ENCODE results near the gene CNGA2. TPM values are rescaled to one million over a fixed set of nuclear protein-coding genes. Genes with fewer than 3 reads are reported as not detected.

Gene CNGA2
- total RNA-seq, 2 experiments from 2014 or later = not detected

DNA sequence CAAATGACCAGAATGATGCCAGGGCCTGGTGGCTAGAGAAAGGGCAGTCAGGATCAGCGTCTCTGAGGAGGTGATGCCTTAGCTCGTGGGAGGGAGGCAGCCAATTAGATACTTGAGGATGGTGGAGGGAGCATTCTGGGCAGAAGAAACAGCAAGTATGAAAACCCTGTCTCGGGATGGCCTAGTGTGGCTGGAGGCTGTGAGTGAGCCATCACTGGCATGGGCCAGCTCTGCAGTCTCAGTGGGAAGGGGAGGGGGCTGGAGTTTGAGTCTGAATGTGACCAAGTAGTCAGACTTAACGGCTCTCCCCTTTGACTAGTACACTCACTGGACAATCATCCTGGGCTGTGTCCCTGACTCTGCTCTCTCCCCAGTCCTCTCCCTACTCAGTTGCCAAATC is 7.1 kb downstream of the CNGA2 start:
- ChIA-PET POLR2A (no interaction called here), CTCF (no interaction called here)
- Histone ChIP-seq H3K4me1 (ENCODE audit: insufficient read depth, low read length) (no peaks in the 10 kb centered on the region), H3K36me3 (ENCODE audit: insufficient read depth, low read length) (no peaks in the 10 kb centered on the region), H3K27me3 (ENCODE audit: control insufficient read depth in 1 of 2, insufficient read depth in 2 of 2, low read length in 2 of 2) (no peaks in the 10 kb centered on the region), H3K27ac (ENCODE audit: low read depth in 1 of 2, low read length in 2 of 2) (no peak overlapping the region), H3K4me3 (ENCODE audit: low read length) (no peak overlapping the region), H3K9me3 (ENCODE audit: control insufficient read depth in 1 of 2, insufficient read depth in 1 of 2, low read length in 2 of 2) (no peaks in the 10 kb centered on the region)
- Mint-ChIP-seq H3K27me3 (peaks cover 3% of the 10 kb centered on the region), H3K4me3 (no peak overlapping the region), H3K4me1 (ENCODE audit: low read depth) (no peaks in the 10 kb centered on the region), H3K9me3 (no peaks in the 10 kb centered on the region), H3K36me3 (ENCODE audit: low read depth) (no peaks in the 10 kb centered on the region), H3K27ac (no peak overlapping the region)
- no peak for DNase-seq
- TF ChIP-seq, protein P1, sequence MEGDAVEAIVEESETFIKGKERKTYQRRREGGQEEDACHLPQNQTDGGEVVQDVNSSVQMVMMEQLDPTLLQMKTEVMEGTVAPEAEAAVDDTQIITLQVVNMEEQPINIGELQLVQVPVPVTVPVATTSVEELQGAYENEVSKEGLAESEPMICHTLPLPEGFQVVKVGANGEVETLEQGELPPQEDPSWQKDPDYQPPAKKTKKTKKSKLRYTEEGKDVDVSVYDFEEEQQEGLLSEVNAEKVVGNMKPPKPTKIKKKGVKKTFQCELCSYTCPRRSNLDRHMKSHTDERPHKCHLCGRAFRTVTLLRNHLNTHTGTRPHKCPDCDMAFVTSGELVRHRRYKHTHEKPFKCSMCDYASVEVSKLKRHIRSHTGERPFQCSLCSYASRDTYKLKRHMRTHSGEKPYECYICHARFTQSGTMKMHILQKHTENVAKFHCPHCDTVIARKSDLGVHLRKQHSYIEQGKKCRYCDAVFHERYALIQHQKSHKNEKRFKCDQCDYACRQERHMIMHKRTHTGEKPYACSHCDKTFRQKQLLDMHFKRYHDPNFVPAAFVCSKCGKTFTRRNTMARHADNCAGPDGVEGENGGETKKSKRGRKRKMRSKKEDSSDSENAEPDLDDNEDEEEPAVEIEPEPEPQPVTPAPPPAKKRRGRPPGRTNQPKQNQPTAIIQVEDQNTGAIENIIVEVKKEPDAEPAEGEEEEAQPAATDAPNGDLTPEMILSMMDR (IDR thresholded peaks at IDR 0.05) = no peak
- intact Hi-C loops (cut with DNase I, micrococcal nuclease) = no loop called here
- no peak for ATAC-seq (ENCODE audit: poor library complexity)

- DNase-seq = no peak
- no peak overlapping the region for H3K4me3 Mint-ChIP-seq
Observed at GRCh38 chrX:151742311-151742710, 7.8 kb downstream of the CNGA2 start.

GRCh38 chrX:151743651-151744470 is 9.3 kb downstream of the CNGA2 start:
- Histone ChIP-seq H3K9me3 (ENCODE audit: control insufficient read depth in 1 of 2, insufficient read depth in 1 of 2, low read length in 2 of 2) (no peaks in the 10 kb centered on the region), H3K27ac (ENCODE audit: low read depth in 1 of 2, low read length in 2 of 2) (no peak overlapping the region), H3K4me1 (ENCODE audit: insufficient read depth, low read length) (no peaks in the 10 kb centered on the region), H3K36me3 (ENCODE audit: insufficient read depth, low read length) (no peaks in the 10 kb centered on the region), H3K4me3 (ENCODE audit: low read length) (no peak overlapping the region), H3K27me3 (ENCODE audit: control insufficient read depth in 1 of 2, insufficient read depth in 2 of 2, low read length in 2 of 2) (no peaks in the 10 kb centered on the region)
- intact Hi-C loops (cut with DNase I, micrococcal nuclease) = no loop called here
- no peaks in the 10 kb centered on the region for H3K27me3 Mint-ChIP-seq
- CTCF ChIA-PET = no interaction called here
- no peak for DNase-seq
- H3K9me3 Mint-ChIP-seq = no peaks in the 10 kb centered on the region
- no peak overlapping the region for H3K27ac Mint-ChIP-seq
- no peak for ATAC-seq (ENCODE audit: poor library complexity)
- no peaks in the 10 kb centered on the region for H3K36me3 Mint-ChIP-seq (ENCODE audit: low read depth)
- H3K4me3 Mint-ChIP-seq = no peak overlapping the region
- POLR2A ChIA-PET = no interaction called here
- TF ChIP-seq, protein P1 (IDR thresholded peaks at IDR 0.05) = no peak
- H3K4me1 Mint-ChIP-seq (ENCODE audit: low read depth) = no peaks in the 10 kb centered on the region

More at GRCh38 chrX:151742311-151742710, 7.8 kb downstream of the CNGA2 start:
- no peak overlapping the region for H3K4me3 ChIP-seq (ENCODE audit: low read length)
- H3K36me3 ChIP-seq (ENCODE audit: insufficient read depth, low read length) = no peaks in the 10 kb centered on the region
- H3K9me3 Mint-ChIP-seq = no peaks in the 10 kb centered on the region
- POLR2A ChIA-PET = no interaction called here
- no peak for ATAC-seq (ENCODE audit: poor library complexity)
- TF ChIP-seq, protein P1 (IDR thresholded peaks at IDR 0.05) = no peak
- no peaks in the 10 kb centered on the region for H3K4me1 ChIP-seq (ENCODE audit: insufficient read depth, low read length)
- H3K27ac Mint-ChIP-seq = no peak overlapping the region
- peaks cover 2% of the 10 kb centered on the region for H3K27me3 Mint-ChIP-seq
- no peaks in the 10 kb centered on the region for H3K9me3 ChIP-seq (ENCODE audit: control insufficient read depth in 1 of 2, insufficient read depth in 1 of 2, low read length in 2 of 2)
- no peaks in the 10 kb centered on the region for H3K36me3 Mint-ChIP-seq (ENCODE audit: low read depth)
- H3K4me1 Mint-ChIP-seq (ENCODE audit: low read depth) = no peaks in the 10 kb centered on the region
- intact Hi-C loops (cut with DNase I, micrococcal nuclease) = no loop called here
- H3K27ac ChIP-seq (ENCODE audit: low read depth in 1 of 2, low read length in 2 of 2) = no peak overlapping the region
- CTCF ChIA-PET = no interaction called here
- no peaks in the 10 kb centered on the region for H3K27me3 ChIP-seq (ENCODE audit: control insufficient read depth in 1 of 2, insufficient read depth in 2 of 2, low read length in 2 of 2)
